ENCODE measurements around the gene NMS.

The NMS gene

DNA sequence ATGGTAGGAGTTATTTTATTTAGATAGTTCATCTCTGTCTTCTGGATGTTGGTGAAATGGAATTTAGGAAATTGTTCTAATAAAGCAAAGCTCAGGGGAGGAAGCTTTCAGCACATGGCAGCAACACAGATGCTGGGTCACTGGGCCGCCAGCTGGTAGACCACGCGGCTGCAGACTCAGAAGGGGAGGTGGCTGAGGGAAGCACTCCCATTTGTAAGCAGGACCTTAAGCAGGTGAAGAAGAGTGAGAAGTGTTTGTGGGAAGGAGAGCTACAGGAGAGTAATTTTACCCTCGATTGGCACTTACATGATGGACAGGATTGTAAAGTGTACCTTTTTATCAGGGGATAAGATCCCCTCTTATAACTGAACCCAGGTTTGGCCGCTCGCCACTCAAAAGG lies 24.4 kb downstream of the NMS start:
- DNase-seq, result no peak

DNA sequence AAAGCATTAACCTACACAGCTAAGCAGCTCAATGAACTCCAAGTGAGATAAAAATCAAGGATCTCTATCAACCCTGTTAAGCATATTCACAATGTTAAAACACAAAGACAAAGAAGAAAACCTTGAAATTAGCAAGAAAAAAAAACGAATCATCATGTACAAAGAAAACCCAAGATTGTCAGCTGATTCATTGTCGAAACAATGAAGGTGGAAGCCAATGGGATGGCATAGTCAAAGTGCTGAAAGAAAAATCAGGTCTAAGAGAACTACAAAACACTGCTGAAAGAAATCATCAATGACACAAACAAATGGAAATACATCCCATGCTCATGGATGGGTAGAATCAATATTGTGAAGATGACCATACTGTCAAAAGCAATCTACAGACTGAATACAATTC lies 32.5 kb downstream of the NMS start:
- no peak for DNase-seq

DNA sequence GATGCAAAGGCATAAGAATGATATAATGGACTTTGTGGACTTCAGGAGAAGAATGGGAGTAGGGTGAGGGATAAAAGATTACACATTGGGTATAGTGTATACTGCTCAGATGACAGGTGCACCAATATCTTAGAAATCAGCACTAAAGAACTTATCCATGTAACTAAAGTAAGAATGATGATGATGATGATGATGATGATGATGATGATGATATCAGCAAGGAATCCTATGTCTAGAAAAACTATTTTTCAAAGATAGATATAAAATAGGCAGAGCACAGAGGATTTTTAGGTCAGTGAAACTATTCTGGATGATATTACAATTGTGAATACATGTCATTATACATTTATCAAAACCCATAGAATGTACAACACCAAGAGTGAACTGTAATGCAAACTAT lies 34.3 kb downstream of the NMS start:
- no peak for DNase-seq

DNA sequence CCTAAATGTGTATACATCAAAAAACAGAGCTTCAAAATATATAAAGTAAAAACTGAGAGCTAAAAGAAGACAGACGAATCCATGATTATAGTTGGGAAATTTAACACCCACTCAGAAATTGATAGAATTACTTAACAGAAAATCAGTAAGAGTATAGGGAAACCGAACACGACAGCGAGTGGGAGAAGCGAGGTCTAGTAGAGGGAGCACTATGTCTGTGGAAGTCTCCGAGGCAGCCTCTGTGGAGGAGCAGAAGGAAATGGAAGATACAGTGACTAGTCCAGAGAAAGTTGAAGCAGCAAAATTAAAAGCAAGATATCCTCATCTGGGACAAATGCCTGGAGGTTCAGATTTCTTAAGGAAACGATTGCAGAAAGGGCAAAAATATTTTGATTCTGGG lies 38.8 kb downstream of the NMS start:
- no peak for DNase-seq

DNA sequence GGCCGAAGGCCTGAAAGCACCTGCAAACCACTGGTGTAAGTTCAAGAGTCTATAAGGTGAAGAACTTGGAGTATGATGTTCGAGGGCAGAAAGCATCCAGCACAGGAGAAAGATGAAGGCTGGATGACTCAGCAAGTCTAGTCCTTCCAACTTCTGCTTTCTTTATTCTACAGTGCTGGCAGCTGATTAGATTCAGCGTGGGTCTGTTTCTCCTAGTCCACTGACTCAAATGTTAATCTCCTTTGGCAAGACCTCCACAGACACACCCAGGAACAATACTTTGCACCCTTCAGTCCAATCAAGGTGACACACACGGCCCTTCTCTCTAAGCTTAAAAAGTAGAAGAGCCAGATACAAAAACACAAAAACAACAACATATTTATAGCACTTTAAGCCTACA lies 43.4 kb downstream of the NMS start:
- DNase-seq, result no peak

DNA sequence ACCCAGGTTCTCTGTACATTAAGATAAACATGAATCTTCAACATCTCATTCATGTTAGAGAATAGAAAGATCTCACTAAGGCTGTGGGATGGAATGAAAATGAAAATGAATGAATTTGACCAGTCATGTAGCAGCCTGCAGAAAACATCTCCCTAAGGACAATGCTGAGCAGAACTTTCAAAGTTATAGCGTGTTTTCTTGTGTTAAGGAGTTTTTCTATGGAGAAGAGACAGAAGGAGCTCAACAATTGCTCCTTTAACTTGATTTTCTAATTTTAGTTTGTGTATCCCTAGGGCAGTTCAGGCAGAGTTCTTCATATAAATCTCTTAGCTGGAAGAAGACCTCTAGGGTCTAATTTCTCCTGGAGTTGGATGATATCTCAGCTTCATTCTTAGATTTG lies 47.3 kb downstream of the NMS start:
- DNase-seq, result no peak

DNA sequence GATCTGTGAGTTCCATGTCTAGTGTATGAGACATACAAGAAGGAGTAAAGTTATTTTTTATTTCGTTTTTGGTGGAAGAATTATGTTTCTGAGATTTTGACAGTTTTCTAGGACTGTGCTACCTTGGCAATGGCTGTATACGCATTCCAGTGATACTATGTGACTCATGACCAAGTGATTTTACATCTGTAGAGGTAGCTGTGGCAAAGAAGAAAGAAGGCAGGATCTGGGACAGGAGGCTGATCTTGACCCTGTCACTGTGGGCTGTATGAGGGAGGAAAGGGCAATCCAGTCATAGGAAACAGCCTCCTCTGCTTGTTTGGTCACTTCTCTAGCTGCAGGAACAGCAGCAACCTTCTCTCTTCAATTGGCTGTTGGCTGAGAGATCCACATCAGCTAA lies 48.5 kb downstream of the NMS start:
- DNase-seq, result no peak

DNA sequence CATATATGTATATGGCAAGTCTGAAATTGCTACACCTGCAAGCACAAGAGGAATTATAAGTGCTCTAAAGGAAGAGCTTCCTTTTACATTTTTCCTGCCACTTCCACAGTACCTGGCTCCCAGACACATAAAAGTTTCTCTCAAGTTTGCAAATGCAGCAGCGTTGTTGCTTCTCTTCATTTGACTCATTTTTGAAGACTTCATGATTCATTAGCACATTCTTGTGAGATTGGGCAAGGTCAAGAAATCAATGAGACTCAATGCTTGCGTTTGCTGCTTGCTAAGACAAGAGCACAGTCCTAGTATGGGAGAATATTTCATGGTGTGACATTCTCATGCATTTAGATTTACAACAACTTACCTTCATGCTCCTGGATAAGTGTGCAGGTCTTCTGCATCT lies 49.9 kb downstream of the NMS start:
- DNase-seq, result no peak

DNA sequence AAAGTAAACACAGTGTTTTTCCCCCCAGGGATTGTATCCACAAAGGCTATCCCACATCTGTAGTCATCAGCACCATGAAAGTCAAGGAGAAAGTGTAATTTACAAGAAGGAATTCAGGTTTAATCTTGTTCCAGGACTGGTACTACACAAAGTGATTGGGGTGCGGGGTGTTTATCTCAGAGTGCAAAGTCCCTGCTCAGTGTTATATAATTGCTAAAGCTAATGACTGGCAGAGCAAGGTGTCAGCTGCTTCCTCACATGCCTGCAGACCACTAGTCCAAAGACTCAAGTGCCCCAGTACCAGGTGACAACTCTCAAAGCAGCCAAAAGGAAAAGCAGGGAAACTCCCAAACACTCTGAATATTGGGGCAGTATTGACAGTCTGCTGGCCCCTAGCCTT lies 52.1 kb downstream of the NMS start:
- no peak for DNase-seq

DNA sequence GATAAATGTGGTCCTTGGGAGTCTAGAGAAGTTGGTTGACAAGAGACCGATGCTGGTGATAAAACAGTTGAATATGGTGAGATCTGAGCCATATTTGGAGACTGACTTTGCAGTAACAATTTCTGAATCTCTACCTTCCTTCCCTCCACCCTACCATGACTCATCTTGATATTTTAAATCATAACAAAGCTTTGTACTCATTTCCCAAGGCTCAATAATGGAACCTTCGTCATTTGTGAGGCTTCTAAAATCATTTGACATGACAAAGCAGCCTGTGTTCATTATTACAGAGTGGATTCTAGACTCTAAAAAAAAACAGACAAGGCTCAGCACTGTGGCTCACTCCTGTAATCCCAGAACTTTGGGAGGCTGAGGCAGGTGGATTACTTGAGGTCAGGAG lies 54.0 kb downstream of the NMS start:
- DNase-seq, result no peak

DNA sequence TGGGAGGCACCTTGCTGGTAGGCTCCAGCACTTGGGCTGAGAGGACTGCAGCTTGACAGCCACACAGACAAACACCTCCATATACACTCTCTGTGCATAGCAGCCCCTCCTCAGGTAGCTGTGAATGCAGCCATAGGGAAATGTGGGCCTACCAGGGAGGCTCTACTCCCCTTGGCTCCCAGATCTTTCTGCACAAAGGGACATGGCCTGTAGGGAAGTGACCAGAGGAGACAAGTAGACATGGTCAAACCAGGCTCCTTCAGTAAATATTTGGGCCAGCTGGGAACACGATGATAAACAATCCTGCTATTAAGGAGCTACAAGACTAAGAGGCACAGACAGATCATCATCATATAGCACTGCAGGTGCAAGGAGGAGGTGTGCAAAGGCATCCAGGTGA lies 56.6 kb downstream of the NMS start:
- DNase-seq, result no peak

DNA sequence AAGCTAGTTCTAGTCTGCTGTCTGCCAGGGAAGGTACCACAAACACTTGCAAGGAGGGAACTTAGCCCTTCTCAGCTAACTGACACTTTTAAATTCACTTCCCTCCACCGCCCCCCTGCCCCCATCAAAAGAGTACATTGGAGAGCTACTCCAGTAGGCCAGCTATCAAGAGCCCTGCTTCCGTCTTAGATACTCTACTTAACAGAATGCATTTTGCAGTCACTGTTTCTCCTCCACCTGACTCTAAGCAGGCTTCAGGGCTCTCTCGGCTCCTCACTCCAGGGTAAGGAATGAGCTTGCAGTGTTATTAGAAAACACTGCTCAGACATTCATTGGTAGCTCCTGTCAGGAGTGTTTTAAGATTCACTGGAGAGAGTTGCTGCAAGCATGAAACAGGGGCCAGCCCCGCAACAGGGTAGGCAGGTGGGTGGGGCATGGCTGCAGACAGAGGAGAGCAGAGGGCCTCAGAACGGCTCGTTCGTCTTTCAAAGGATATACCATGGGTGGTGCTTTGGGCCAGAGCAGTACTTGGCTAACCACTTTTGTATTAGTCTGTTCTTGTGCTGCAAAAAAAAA lies 57.2 kb downstream of the NMS start:
- DNase-seq, result no peak

DNA sequence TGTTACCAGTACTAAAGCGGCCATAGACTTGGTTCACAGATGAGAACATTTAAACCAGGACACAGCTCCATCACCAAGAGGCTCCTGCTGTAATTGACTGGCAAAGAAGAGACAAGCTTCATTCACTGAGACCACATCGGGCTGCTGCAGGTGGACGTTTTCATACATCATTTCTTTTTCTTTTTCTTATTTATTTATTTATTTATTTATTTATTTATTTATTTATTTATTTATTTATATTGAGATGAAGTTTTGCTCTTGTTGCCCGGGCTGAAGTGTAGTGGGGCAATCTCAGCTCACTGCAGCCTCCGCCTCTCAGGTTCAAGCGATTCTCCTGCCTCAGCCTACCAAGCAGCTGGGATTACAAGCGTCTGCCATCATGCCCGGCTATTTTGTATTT lies 58.9 kb downstream of the NMS start:
- no peak for DNase-seq

DNA sequence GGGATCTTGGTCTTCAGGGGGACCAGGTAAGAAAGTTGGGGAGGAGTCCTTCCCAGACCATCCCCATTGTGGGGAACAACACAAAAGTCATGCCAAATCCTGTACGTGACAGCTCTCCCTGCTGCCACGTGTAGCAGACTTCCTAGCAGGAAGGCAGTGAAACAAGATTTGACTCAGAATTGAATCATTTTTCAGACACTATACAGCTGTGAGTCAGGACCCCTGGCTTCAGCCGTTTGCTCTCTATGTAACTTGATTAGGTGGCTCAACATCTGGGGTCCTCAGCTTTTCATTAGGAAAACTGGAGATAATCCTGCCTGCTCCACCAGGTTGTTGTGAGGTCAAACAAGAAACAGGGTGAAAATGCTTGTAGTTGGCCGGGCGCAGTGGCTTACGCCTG lies 59.6 kb downstream of the NMS start:
- DNase-seq, result no peak

Data from CD4-positive, alpha-beta T cell treated with Interferon alpha-2 for 1 hour (primary cell).